DMS53 treated with DMSO at 0.1 percent for 48 hours (cell line): Measurements from ENCODE around the gene MYH15.

Source experiments
- DNase-seq: peaks from one replicate; lab custom pipeline; 2025; ENCODE audit not compliant: unreplicated experiment; lab: John Stamatoyannopoulos, UW

MYH15 gene

GRCh38 chr3:108473711-108474110 is 36.7 kb downstream of the MYH15 start:
- no peak for DNase-seq

- no peak for DNase-seq
Observed at GRCh38 chr3:108472001-108472591, 38.3 kb downstream of the MYH15 start.

GRCh38 chr3:108471426-108471825 is 39.0 kb downstream of the MYH15 start:
- DNase-seq, result no peak

- no peak for DNase-seq
Observed at GRCh38 chr3:108469126-108469525, 41.3 kb downstream of the MYH15 start.

GRCh38 chr3:108468577-108468976 is 41.8 kb downstream of the MYH15 start:
- DNase-seq, result no peak

GRCh38 chr3:108462899-108463298 is 47.5 kb downstream of the MYH15 start:
- no peak for DNase-seq

GRCh38 chr3:108461661-108462111 is 48.7 kb downstream of the MYH15 start:
- no peak for DNase-seq

- DNase-seq, result no peak
Observed at GRCh38 chr3:108459225-108459624, 51.2 kb downstream of the MYH15 start.

- no peak for DNase-seq
Observed at GRCh38 chr3:108455212-108455705, 55.1 kb downstream of the MYH15 start.

GRCh38 chr3:108453565-108453964 is 56.8 kb downstream of the MYH15 start:
- DNase-seq, result no peak

GRCh38 chr3:108450444-108450843 is 60.0 kb downstream of the MYH15 start:
- DNase-seq, result no peak

GRCh38 chr3:108448593-108448992 is 61.8 kb downstream of the MYH15 start:
- no peak for DNase-seq

GRCh38 chr3:108447096-108447847 is 63.1 kb downstream of the MYH15 start:
- DNase-seq, result no peak

- no peak for DNase-seq
Observed at GRCh38 chr3:108442281-108442680, 68.1 kb downstream of the MYH15 start.

GRCh38 chr3:108441518-108441917 is 68.9 kb downstream of the MYH15 start:
- DNase-seq, result no peak

- DNase-seq, result no peak
Observed at GRCh38 chr3:108441071-108441507, 69.3 kb downstream of the MYH15 start.

- no peak for DNase-seq
Observed at GRCh38 chr3:108438542-108438941, 71.9 kb downstream of the MYH15 start.

- DNase-seq, result peak; percentile 54
Observed at GRCh38 chr3:108437439-108437838, 73.0 kb downstream of the MYH15 start.

GRCh38 chr3:108433928-108434327 is 76.5 kb downstream of the MYH15 start:
- DNase-seq, result no peak

GRCh38 chr3:108432431-108432830 is 78.0 kb downstream of the MYH15 start:
- DNase-seq, result no peak

- DNase-seq, result no peak
Observed at GRCh38 chr3:108430540-108430939, 79.9 kb downstream of the MYH15 start.

- no peak for DNase-seq
Observed at GRCh38 chr3:108428586-108428985, 81.8 kb downstream of the MYH15 start.
